HCT116 (cell line): ENCODE measurements around the gene VIPR2. TPM values are rescaled to one million over a fixed set of nuclear protein-coding genes. Genes with fewer than 3 reads are reported as not detected.

ENCODE experiments used
- ATAC-seq: fragments of 200-7000 bp; cut with Tn5 transposase; 2 replicates; pipeline ENCODE4 v1.9.1; 2020; ENCODE audit warnings: mild to moderate bottlenecking, moderate library complexity
- BruUV-seq: library from RNA; stranded (reverse); fragments of 400-500 nt; replicated peaks from 2 replicates; lab custom pipeline; 2021; lab: Mats Ljungman, UMichigan
- CTCF ChIA-PET: fragments of 300-600 bp; sonication (Branson Sonifier 250); formaldehyde crosslinking; loops from one replicate; lab custom pipeline; 2021; ENCODE audit warnings: antibody characterized with exemption; lab: Charles Lee
- POLR2A ChIA-PET: fragments of 300-600, 350-600 bp; sonication (Branson Sonifier 250); formaldehyde crosslinking; loops from one replicate; lab custom pipeline; 2021; ENCODE audit warnings: antibody characterized with exemption; lab: Charles Lee
- RAD21 ChIA-PET, 2 experiments: fragments of 300-600 bp; sonication (Branson Sonifier 250); formaldehyde crosslinking; loops; one replicate each; lab custom pipeline; 2023; ENCODE audit warnings: low total read pairs in 2 of 2; ENCODE audit not compliant: uncharacterized antibody in 2 of 2, unreplicated experiment in 2 of 2, low non-redundant PET in 1 of 2; lab: Charles Lee
- DNase-seq: peaks from one replicate; pipeline ENCODE4 v3.0.0-alpha.2; 2010; ENCODE audit warnings: low read depth, low spot score
- H2AFZ ChIP-seq: fragments of 200-600 bp; shearing (Covaris generic), sonication (generic); 2 replicates; pipeline ENCODE4 v1.6.1; 2017; ENCODE audit warnings: low read depth, mixed run types, mixed read lengths, antibody characterized with exemption, low read length; ENCODE audit not compliant: poor library complexity, severe bottlenecking
- H3K27ac ChIP-seq: 2 replicates; pipeline ENCODE4 v1.5.1; 2012; ENCODE audit warnings: low read depth, low read length
- H3K27me3 ChIP-seq: fragments of 200-600 bp; sonication (generic); 2 replicates; pipeline ENCODE4 v1.6.1; 2016; ENCODE audit warnings: mixed run types, low read length, mixed read lengths; ENCODE audit not compliant: insufficient read depth
- H3K36me3 ChIP-seq, 2 experiments: fragments of 200-500 bp in 1 of 2; fragments of 200-600 bp in 1 of 2; sonication (Bioruptor generic) in 1 of 2; sonication (generic) in 1 of 2; 2 replicates each; pipeline versions ENCODE4 v1.5.1 to v1.6.1; 2014 to 2016; ENCODE audit warnings: low read length in 2 of 2, inconsistent platforms in 1 of 2, mixed read lengths in 1 of 2, mixed run types in 1 of 2; ENCODE audit not compliant: insufficient read depth in 2 of 2, control insufficient read depth in 1 of 2
- H3K4me1 ChIP-seq, 2 experiments: fragments of 200-600 bp in 1 of 2; sonication (generic) in 1 of 2; 2 replicates each; pipeline versions ENCODE4 v1.5.1 to v1.6.1; 2012 to 2017; ENCODE audit warnings: low read length in 2 of 2, inconsistent platforms in 1 of 2, mild to moderate bottlenecking in 1 of 2, mixed read lengths in 1 of 2, mixed run types in 1 of 2, moderate library complexity in 1 of 2; ENCODE audit not compliant: insufficient read depth in 2 of 2, control insufficient read depth in 1 of 2
- H3K4me2 ChIP-seq: fragments of 200-600 bp; sonication (generic); 2 replicates; pipeline ENCODE4 v1.6.1; 2017; ENCODE audit warnings: mixed run types, low read length, mixed read lengths
- H3K4me3 ChIP-seq, 2 experiments: fragments of 200-600 bp in 1 of 2; sonication (generic) in 1 of 2; replicated peaks in 1 of 2; 2 replicates each; pipeline ENCODE4 v1.5.1; 2011 to 2016; ENCODE audit warnings: low read length in 2 of 2, control low read depth in 1 of 2, low read depth in 1 of 2, mild to moderate bottlenecking in 1 of 2, mixed read lengths in 1 of 2, mixed run types in 1 of 2
- H3K79me2 ChIP-seq: fragments of 200-600 bp; sonication (generic); 2 replicates; pipeline ENCODE4 v1.6.1; 2017; ENCODE audit warnings: mild to moderate bottlenecking, mixed run types, low read length, moderate library complexity, mixed read lengths; ENCODE audit not compliant: insufficient read depth
- H3K9ac ChIP-seq: fragments of 200-600 bp; sonication (generic); 2 replicates; pipeline ENCODE4 v1.6.1; 2016; ENCODE audit warnings: low read length, mixed read lengths
- H3K9me2 ChIP-seq: fragments of 200-600 bp; sonication (generic), shearing (Covaris generic); 2 replicates; pipeline ENCODE4 v1.6.1; 2017; ENCODE audit warnings: mixed run types, mild to moderate bottlenecking, moderate library complexity; ENCODE audit not compliant: insufficient read depth
- H3K9me3 ChIP-seq, 2 experiments: fragments of 200-500 bp in 1 of 2; fragments of 200-600 bp in 1 of 2; sonication (Bioruptor generic) in 1 of 2; sonication (generic) in 1 of 2; 2 replicates each; pipeline ENCODE4 v1.6.1; 2014 to 2017; ENCODE audit warnings: low read length in 2 of 2, mixed read lengths in 2 of 2, inconsistent platforms in 1 of 2, low read depth in 1 of 2, mild to moderate bottlenecking in 1 of 2, mixed run types in 1 of 2, moderate library complexity in 1 of 2; ENCODE audit not compliant: control insufficient read depth in 1 of 2, insufficient read depth in 1 of 2
- H4K20me1 ChIP-seq: fragments of 200-600 bp; sonication (generic), shearing (Covaris generic); 2 replicates; pipeline ENCODE4 v1.6.1; 2017; ENCODE audit warnings: mixed run types, mild to moderate bottlenecking, moderate library complexity; ENCODE audit not compliant: insufficient read depth
- CBX3 ChIP-seq: IDR thresholded peaks from 2 replicates; pipeline ENCODE4 v1.6.1; 2012; ENCODE audit warnings: low read depth
- CEBPB ChIP-seq: IDR thresholded peaks from 2 replicates; pipeline ENCODE4 v1.6.1; 2012; ENCODE audit warnings: low read depth
- EGR1 ChIP-seq: IDR thresholded peaks from 2 replicates; pipeline ENCODE4 v1.6.1; 2012; ENCODE audit warnings: low read depth
- EZH2 ChIP-seq: fragments of 200-600 bp; sonication (generic); IDR thresholded peaks from 2 replicates; pipeline ENCODE4 v1.6.1; 2017; ENCODE audit warnings: antibody characterized with exemption, mixed run types
- JUND ChIP-seq: IDR thresholded peaks from 2 replicates; pipeline ENCODE4 v1.6.1; 2012
- MAX ChIP-seq: IDR thresholded peaks from 2 replicates; pipeline ENCODE4 v1.6.1; 2012
- POLR2A ChIP-seq: IDR thresholded peaks from 2 replicates; pipeline ENCODE4 v1.7.0; 2011; ENCODE audit warnings: borderline replicate concordance; ENCODE audit not compliant: insufficient read depth, insufficient read length; ENCODE audit errors: extremely low read depth
- POLR2AphosphoS5 ChIP-seq: IDR thresholded peaks from 2 replicates; pipeline ENCODE4 v1.6.1; 2011; ENCODE audit warnings: mild to moderate bottlenecking, low read depth, low read length, moderate library complexity
- RAD21 ChIP-seq: IDR thresholded peaks from 2 replicates; pipeline ENCODE4 v1.6.1; 2012; ENCODE audit warnings: low read depth, mild to moderate bottlenecking
- REST ChIP-seq: IDR thresholded peaks from 2 replicates; pipeline ENCODE4 v1.6.1; 2012; ENCODE audit warnings: low read depth
- SIN3A ChIP-seq: IDR thresholded peaks from 2 replicates; pipeline ENCODE4 v1.6.1; 2012; ENCODE audit warnings: low read depth
- SP1 ChIP-seq: IDR thresholded peaks from 2 replicates; pipeline ENCODE4 v1.6.1; 2012; ENCODE audit warnings: low read depth
- YY1 ChIP-seq: IDR thresholded peaks from 2 replicates; pipeline ENCODE4 v1.6.1; 2011; ENCODE audit warnings: low read length, low read depth, moderate library complexity, mild to moderate bottlenecking; ENCODE audit not compliant: insufficient replicate concordance; ENCODE audit errors: extremely low read depth
- ZBTB33 ChIP-seq: IDR thresholded peaks from 2 replicates; pipeline ENCODE4 v1.6.1; 2011; ENCODE audit warnings: mild to moderate bottlenecking, low read length, moderate library complexity; ENCODE audit not compliant: insufficient replicate concordance; ENCODE audit errors: extremely low read depth
- ZFX ChIP-seq: fragments of 450-650 bp; IDR thresholded peaks from 2 replicates; pipeline ENCODE4 v1.6.1; 2017
- intact Hi-C: fragments of 100-400 bp; cut with micrococcal nuclease; formaldehyde crosslinking; loops from 2 replicates; pipeline ENCODE4 v1.10.0; 2022
- total RNA-seq: library from RNA; stranded (reverse); gene quantifications from one replicate; pipeline ENCODE4 v1.2.1, GENCODE V29; 2021; ENCODE audit not compliant: unreplicated experiment
- TF ChIP-seq, protein P1 (sequence below), 3 experiments: fragments of 200-600 bp in 1 of 3; sonication (generic) in 1 of 3; IDR thresholded peaks in 2 of 3; conservative IDR thresholded peaks in 1 of 3; 2 replicates each; pipeline ENCODE4 v1.5.1; 2012 to 2017; ENCODE audit warnings: low read depth in 2 of 3, low read length in 2 of 3, antibody characterized with exemption in 1 of 3, borderline replicate concordance in 1 of 3, control low read depth in 1 of 3, mild to moderate bottlenecking in 1 of 3, mixed read lengths in 1 of 3, mixed run types in 1 of 3, moderate library complexity in 1 of 3; ENCODE audit not compliant: insufficient read depth in 1 of 3

VIPR2 gene
- total RNA-seq, 1 experiment from 2014 or later, result 0.10 TPM

- BruUV-seq, result no TSS peak
- TF ChIP-seq YY1 (no peak), SP1 (no peak), JUND (no peak), MAX (no peak), POLR2AphosphoS5 (no peak), EZH2 (no peak), REST (no peak), ZBTB33 (no peak), RAD21 (no peak), CEBPB (no peak), CBX3 (no peak), SIN3A (no peak), ZFX (no peak), POLR2A (no peak), EGR1 (no peak)
- TF ChIP-seq, protein P1, sequence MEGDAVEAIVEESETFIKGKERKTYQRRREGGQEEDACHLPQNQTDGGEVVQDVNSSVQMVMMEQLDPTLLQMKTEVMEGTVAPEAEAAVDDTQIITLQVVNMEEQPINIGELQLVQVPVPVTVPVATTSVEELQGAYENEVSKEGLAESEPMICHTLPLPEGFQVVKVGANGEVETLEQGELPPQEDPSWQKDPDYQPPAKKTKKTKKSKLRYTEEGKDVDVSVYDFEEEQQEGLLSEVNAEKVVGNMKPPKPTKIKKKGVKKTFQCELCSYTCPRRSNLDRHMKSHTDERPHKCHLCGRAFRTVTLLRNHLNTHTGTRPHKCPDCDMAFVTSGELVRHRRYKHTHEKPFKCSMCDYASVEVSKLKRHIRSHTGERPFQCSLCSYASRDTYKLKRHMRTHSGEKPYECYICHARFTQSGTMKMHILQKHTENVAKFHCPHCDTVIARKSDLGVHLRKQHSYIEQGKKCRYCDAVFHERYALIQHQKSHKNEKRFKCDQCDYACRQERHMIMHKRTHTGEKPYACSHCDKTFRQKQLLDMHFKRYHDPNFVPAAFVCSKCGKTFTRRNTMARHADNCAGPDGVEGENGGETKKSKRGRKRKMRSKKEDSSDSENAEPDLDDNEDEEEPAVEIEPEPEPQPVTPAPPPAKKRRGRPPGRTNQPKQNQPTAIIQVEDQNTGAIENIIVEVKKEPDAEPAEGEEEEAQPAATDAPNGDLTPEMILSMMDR (IDR thresholded peaks at IDR 0.05 in 2 of 3, conservative IDR thresholded peaks at IDR 0.05 in 1 of 3; ENCODE audit: borderline replicate concordance in 1 of 3, insufficient read depth in 1 of 3, low read depth in 2 of 3, low read length in 2 of 3), result no peak
- TF ChIP-seq, all 23 proteins: peak for 0
- ChIA-PET RAD21 (no interaction called here), POLR2A (no interaction called here), CTCF (no interaction called here)
- Histone ChIP-seq H4K20me1 (no peaks in the 10 kb centered on the region), H3K4me2 (no peak overlapping the region), H3K4me1 (no peaks in the 10 kb centered on the region), H3K9me2 (no peaks in the 10 kb centered on the region), H3K36me3 (no peaks in the 10 kb centered on the region), H3K27ac (no peak overlapping the region), H3K27me3 (no peaks in the 10 kb centered on the region), H3K4me3 (no peak overlapping the region), H3K9ac (no peak overlapping the region), H3K79me2 (no peaks in the 10 kb centered on the region), H2AFZ (no peak overlapping the region), H3K9me3 (no peaks in the 10 kb centered on the region)
- DNase-seq, result no peak
- intact Hi-C loops, result no loop called here
- ATAC-seq, result no peak
These were observed 75.7 kb downstream of the VIPR2 start for GRCh38 chr7:159068893-159069448.
